ENCODE measurements around the gene AKR1C2.
"Not testable (repeated sequence)": the region's sequence is repeated elsewhere in the genome, so short reads cannot be mapped to it uniquely, and the experiment has no call there.

AKR1C2 gene

DNA sequence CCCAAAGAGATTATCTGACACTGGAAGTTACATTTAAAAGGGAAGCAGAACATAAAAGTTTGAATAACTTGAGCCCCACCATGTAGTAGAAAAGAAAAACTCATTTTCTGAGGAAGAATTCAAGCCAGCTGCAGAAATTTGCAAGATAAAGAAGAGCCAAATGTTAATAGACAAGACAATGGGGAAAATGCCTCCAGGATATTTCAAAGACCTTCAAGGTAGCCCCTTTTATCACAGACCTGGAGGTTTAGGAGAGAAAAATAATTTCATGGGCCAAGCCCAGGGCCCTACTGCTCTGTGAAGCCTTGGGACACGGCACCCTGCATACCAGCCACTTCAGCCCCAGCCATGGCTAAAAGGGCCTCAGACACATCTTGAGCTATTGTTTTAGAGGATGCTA, 58.8 kb downstream of the AKR1C2 start:
- TF ChIP-seq JUND (IDR thresholded peaks at IDR 0.05; ENCODE audit: low read depth) = no peak
- in situ Hi-C loops (cut with HindIII; ENCODE audit: low pct_unique_long_range_greater_than_20kb, low sequenced_read_pairs) = no loop called here
- DNase-seq (ENCODE audit: low read depth in 1 of 2, low spot score in 1 of 2) = no peak

GRCh38 chr10:4943821-4944220, 59.8 kb downstream of the AKR1C2 start:
- no peak for TF ChIP-seq JUND (IDR thresholded peaks at IDR 0.05; ENCODE audit: low read depth)
- in situ Hi-C loops (cut with HindIII; ENCODE audit: low pct_unique_long_range_greater_than_20kb, low sequenced_read_pairs) = no loop called here
- no peak for DNase-seq (ENCODE audit: low read depth in 1 of 2, low spot score in 1 of 2)

GRCh38 chr10:4943416-4943815, 60.2 kb downstream of the AKR1C2 start:
- in situ Hi-C loops (cut with HindIII; ENCODE audit: low pct_unique_long_range_greater_than_20kb, low sequenced_read_pairs); DNase-seq (ENCODE audit: low read depth in 1 of 2, low spot score in 1 of 2): not testable (repeated sequence)

GRCh38 chr10:4942931-4943330, 60.7 kb downstream of the AKR1C2 start:
- in situ Hi-C loops (cut with HindIII; ENCODE audit: low pct_unique_long_range_greater_than_20kb, low sequenced_read_pairs) = not testable (repeated sequence)
- peak in 1 of 2 experiments; percentile 15 for DNase-seq (ENCODE audit: low read depth in 1 of 2, low spot score in 1 of 2)

DNA sequence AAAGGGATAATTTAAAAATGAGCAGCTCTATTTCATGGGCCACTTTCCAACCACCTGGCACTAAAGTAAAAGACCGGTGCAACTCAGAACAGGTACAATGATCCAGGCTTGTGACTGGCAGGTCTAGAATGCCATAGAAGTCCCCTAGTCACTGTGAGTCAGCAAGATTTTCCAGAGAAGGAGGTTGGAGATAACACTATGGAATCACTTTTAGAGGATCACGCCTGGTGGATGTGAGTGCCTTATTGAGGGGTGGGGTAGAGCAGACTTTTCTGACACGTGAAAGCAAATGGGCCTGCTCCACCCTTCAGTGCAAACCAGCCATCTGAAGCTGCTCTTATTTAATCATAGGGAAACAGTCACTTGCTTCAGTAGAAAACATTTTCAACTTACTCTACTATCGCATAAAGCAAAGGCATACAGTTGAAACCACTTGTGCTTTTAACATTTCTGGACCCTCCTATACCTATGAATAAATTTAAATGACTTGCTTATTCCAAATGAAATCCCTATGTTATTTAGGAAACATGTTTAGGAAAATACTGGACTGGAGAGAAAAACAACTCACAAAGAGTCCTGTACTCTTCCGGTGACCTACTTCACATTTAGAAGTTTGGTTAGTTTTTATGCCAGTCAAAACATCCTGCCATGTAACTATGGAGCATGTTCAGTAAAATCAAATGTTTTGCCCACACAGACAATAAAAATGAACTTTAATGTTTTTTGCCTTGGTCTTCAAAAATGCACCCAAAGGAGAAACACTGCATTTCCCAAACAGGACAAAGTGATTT, 61.9 kb downstream of the AKR1C2 start:
- in situ Hi-C loops (cut with HindIII; ENCODE audit: low pct_unique_long_range_greater_than_20kb, low sequenced_read_pairs) = no loop called here
- no peak for TF ChIP-seq JUND (IDR thresholded peaks at IDR 0.05; ENCODE audit: low read depth)
- DNase-seq (ENCODE audit: low read depth in 1 of 2, low spot score in 1 of 2) = peak in 1 of 2 experiments; percentile 4

DNA sequence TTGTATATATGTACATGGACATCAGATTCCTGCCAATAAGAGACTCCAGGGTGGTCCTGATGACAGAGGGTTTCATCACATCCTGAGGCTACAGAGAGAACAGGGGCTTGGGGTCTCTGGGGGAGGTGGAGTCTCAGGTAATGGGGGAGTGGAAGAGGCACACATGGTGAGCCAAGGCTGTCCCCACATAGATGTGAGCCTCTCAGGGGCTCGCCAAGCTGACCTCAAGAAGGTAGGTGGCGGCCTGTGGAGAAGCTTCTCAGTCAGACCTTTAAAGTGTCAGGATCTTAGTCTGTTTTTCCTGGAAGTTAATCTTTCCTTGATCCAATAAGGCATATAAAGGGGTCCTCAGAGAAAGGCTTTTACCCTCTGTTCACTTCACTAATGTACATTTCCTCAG, 62.7 kb downstream of the AKR1C2 start:
- in situ Hi-C loops (cut with HindIII; ENCODE audit: low pct_unique_long_range_greater_than_20kb, low sequenced_read_pairs); DNase-seq (ENCODE audit: low read depth in 1 of 2, low spot score in 1 of 2): not testable (repeated sequence)

- DNase-seq (ENCODE audit: low read depth in 1 of 2, low spot score in 1 of 2); in situ Hi-C loops (cut with HindIII; ENCODE audit: low pct_unique_long_range_greater_than_20kb, low sequenced_read_pairs): not testable (repeated sequence)
Measured at GRCh38 chr10:4940073-4940428, 63.6 kb downstream of the AKR1C2 start.

DNA sequence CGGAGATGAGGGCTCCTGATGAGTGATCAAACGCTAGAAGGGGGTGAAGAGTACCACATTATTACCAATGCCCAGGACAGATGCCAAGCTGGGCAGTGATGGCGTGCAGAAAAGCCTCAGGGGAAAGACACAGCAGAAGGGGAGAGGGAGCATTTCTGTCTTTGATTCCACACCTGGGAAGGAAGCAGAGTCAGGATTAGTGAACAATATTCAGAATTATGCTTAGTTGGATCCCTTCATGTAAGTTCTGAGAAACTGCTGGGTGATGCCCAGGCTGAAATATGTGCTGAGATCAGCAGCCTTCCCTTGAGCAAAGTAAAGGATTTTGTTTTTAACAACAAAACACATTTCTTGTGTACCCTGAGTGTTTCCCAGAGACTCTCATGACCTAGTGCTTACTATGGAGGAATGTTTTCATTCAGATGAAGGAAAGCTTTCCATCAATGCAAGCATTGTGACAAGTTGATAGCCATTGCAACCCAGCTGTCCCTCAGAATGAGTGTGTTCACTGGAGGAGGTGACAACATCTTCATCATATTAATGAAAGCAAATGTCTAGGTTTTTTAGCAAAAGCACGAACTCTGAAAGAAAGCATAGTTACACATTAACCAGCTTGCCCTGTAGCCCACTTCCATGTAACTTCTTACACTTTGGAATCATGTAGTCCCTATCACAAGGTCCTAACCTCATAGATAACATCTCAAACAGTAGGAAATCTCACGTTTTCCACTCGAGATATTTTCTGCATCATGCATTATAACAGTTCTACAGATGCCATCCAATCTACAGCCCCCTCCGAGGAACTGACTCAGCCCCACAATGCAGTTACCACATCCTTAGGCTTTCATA, 64.2 kb downstream of the AKR1C2 start:
- no peak for DNase-seq (ENCODE audit: low read depth in 1 of 2, low spot score in 1 of 2)
- TF ChIP-seq JUND (IDR thresholded peaks at IDR 0.05; ENCODE audit: low read depth) = no peak
- in situ Hi-C loops (cut with HindIII; ENCODE audit: low pct_unique_long_range_greater_than_20kb, low sequenced_read_pairs) = no loop called here
